GM21619 (cell line): Measurements from ENCODE around the gene GFPT1.
"Not testable (repeated sequence)": the region's sequence is repeated elsewhere in the genome, so short reads cannot be mapped to it uniquely, and the experiment has no call there.

Experiments used
- ATAC-seq: cut with Tn5 transposase; IDR thresholded peaks from one replicate; pipeline ENCODE4 v1.9.1; 2021; ENCODE audit not compliant: unreplicated experiment

Gene GFPT1

DNA sequence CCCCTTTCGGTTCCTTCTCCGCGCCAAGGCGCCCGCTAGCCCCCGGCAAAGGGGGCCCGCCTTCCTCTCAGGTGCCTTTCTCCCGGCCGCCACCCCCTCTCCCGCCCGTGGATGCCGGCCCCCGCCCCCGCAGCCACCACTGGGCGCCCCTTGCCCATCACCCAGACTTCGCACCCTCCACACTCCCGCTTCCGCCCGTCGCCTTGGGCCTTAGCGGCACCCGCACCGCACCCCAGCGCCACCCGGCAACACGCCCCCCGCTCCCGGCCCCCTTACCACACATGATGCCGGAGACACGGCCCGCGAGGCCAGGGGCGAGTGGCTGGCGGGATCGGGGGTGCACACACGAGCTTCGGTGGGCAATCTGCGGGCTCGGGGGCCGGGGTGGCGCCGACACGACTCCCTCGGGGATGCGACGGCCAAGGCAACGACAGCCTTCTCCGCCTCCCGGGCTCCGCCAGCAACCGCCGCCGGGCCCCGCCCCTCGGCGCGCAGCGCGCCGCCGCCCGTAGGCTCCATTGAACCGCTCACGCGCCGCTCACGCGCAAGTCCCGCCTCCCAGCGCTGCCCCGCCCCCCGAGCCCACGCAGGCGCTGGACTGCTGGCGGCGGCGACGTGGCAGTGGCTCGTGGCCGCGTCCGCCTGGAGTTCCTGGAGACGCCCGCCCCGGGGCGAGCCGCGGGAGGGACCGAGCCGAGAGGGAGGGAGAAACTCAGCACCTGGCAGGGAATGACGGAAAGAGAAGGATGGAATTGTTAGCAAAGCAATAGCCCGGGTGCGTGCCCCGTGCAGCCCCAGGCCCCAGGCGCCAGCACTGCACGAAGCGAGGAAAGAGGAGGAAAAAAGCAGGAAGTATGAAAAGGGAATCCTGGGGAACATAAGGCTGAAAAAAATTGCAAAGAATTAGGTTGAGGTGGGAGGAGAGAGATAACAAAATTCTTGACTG is at the start of gene GFPT1:
TSS of gene GFPT1 (minus strand) at position 439 of the 946 bp plus-strand sequence. CDS start at position 283, 156 bp downstream.
- peak; percentile 79 for ATAC-seq

DNA sequence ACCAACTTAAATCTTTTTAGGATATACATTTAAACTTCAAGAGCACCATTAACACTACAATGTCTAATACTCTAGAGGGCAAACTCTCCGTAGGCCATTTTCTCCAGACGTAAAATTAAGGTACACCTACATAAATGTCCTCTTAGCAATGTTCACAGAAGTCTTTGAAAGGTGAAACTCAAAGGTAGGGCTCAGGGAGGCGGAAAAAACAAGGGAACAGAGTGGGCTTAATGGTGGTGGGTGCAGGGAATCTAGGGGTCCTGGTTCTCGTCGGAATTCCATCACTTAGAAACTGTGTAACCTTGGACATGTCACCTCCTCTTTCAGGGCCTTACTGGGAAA is 49.5 kb upstream of the GFPT1 start:
- peak; percentile 2 for ATAC-seq

DNA sequence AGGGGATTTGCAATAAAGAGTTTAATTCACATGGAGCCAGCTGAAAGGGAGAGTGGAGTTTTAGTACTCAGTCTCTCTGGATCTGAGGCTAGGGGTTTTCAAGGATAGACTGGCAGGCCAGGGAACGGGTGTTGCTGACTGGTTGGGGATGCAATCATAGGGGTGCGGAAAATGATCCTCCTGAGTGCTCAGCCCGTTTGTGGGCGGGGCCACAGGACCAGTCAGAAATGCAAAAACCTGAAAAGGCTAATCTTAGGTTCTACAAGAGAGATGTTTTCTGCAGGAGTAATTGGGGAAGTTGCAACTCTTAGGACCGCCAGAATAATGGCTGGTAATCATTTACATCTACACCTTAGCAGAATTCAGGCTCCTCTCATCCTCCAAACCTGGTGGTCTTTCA is 47.7 kb upstream of the GFPT1 start:
- ATAC-seq = no peak

DNA sequence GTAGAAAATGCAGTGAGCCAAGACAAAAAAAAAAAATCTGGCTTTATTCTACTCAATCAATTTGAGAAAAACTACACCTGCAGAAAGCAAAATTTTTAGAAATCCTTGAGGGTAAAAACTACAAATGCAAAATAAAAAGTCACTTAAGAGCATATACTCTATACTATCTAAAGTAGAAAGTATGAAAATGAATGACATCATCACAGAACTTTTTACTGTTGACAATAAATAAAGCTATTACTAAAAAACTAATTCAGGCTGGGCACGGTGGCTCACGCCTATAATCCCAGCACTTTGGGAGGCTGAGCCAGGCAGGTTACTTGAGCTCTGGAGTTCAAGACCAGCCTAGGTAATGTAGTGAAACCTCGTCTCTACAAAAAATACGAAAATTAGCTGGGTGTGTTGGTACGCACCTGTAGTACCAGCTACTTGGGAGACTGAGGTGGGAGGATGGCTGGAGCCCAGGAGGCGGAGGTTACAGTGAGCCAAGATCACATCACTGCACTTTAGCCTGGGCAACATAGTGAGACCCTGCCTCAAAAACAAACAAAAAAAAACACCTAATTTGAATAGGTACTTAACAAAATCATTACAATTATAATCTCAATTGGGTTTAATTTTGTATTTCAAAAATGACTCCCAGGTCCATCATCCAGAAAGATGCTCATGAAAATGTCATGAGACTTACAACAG is 42.6 kb upstream of the GFPT1 start:
- no peak for ATAC-seq

DNA sequence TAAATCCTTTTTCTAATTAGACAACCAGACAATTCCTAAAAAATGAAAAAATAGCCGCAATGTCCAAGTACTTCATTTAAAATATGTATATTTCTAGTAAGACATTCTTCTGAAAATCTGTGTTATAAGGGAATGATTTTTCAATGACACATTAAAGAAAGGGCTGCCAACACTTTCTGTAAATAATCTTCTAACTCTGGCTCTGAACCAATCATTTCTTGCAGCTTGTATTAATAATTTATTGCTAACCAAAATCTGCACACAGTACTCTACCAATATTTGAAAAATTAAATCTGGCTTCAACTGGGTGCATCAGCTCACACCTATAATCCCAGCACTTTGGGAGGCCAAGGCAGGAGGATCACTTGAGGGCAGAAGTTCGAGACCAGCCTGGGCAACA is 42.0 kb upstream of the GFPT1 start:
- ATAC-seq = no peak

DNA sequence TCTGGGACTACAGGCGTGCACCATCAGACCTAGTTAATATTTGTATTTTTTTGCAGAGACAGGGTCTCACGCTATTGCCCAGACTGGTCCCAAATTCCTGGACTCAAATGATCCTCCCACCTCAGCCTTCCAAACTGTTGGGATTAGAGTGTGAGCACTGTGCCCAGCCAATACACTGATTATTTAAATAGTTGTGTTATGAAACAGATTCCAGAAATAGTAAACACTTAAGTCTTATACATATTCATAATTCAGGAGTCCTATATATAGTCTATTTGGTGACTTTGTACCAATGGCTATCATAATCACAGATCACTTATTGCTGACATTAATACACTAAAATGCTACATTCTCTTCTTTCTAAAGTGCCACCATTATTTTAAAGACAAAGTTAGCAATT is 37.4 kb upstream of the GFPT1 start:
- no peak for ATAC-seq

DNA sequence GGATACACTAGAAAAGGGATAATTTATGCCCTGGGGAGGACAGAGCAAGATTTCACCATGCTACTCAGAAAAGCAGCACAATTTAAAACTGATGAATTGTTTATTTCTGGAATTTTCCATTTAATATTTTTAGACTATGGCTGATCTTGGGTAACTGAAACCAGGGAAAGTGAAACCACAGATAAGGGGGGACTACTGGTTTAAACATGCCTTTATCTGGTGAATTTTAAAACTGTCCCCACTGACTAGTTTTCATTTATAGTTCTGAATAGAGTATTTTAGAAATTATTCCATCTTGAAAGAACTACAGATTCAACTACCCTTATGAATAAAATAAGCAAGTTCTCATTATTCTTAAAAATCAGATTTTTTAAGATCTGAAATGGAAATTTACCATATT is 35.2 kb upstream of the GFPT1 start:
- no peak for ATAC-seq

DNA sequence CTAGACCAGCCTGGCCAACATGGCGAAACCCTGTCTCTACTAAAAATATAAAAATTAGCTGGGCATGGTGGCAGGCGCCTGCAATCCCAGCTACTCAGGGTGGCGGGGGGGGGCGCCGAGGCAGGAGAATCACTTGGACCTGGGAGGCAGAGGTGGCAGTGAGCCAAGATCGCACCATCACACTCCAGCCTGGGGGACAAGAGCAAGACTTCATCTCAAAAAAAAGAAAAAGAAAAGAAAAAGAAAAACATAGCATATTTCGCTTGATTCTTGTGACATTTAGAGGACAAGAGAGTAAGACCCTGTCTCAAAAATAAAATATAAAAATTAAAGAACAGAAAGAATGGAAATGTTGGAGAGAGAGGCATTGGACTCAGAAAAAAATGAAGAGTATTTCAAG is 32.1 kb upstream of the GFPT1 start:
- not testable (repeated sequence) for ATAC-seq

DNA sequence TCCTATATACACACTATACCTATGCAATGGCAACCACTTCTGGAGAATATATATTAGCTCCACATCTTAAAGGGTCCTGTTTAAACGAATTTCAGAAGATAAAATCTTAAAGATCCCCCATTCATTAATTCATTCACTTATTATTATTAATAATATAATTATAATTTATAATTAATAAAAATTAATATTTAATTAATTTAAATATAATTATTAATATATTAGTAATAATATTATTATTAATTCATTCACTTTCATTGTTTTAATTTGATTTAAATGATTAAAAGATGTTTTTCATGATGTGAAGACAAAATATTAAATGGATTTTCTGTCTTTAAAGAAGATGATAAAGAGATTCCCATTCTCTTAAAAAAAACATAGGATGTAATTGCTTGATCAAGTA is 29.1 kb upstream of the GFPT1 start:
- no peak for ATAC-seq

DNA sequence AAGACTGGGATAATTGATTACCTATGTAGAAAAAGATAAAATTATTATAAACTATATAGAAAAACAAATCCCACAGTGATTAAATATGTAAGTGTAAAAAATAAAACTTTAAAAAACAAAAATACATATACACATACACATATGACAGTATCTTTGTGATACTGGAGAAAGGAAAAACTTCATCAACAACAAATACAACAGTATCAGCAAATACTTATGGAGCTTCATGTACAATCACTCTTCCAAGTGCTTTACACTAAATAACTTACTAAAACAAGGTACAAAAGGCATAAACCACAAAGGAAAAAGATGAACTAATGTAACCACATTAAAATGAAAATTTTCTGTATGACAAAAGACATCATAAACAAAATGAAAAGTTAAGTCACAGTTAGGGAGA is 24.1 kb upstream of the GFPT1 start:
- no peak for ATAC-seq

DNA sequence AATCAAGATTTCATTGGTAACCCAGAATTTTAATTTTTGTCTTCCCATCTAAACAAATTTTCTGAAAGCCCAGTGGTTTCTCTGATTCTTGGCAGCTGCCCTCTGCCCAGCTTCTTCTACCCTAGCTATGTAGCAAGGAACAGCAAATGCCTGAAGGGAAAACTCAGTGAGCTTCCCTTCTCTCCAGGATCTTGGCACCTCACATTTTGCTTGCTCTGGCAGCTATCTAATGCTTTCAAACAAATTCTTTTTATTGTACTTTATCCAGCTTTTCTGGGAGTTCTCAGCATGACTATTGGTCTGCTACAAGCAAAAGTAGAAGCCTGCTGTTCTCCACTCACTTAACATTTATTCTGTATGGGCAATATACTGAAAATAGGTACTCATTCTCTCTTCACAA is 18.3 kb upstream of the GFPT1 start:
- ATAC-seq = no peak

DNA sequence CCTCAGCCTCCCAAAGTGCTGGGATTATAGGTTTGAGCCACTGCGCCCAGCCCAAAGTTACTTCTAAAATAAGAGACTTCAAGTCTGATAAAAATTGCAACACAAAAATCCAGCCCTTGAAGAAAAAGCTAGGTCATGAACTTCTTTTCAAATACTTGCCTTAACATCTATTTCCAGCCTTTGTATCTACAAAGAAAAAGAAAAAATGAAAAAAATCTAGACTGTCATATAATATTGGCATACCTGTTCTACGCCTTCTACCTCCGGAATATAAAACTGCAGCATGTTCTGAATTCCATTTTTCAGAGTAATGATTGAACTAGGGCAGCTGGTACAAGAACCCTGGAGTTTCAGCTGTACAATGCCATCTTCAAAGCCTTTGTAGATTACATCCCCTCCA is 13.1 kb upstream of the GFPT1 start:
- no peak for ATAC-seq

DNA sequence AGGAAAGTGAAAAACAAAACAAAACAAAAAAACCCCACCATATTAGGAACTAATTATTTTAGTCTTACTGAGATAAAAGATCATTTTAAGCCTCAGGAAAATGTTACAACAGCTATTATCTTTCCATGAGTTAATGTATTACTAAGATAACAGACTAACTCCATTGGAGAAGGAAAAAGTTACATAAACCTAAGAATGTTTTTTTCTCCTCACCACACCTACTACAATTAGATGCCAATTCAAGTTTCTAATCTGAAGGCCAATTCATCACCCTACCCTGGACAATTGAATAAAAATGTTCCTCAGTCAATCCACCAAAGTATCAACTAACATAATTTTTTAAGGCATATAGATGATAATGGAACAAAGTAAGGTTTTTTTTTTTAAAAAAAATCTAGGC is 10.2 kb upstream of the GFPT1 start:
- no peak for ATAC-seq

DNA sequence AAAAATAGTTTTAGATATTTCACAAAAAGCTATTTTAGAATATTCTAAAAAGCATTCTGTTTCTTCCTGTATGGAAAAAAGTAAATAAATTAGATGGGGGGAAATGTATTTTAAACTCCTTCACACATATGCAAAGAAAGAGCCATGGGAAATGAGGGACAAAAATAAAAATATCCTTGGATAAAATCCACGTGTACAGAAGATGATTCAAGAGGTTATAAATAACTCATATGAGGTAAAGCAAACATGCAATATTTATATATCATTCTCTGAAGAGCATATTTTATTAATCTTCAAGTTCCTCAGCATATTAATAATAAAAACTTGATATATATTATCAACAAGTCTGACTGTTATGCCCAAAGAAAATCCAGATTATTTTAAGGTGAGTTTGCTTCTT is 8.8 kb upstream of the GFPT1 start:
- ATAC-seq = no peak

DNA sequence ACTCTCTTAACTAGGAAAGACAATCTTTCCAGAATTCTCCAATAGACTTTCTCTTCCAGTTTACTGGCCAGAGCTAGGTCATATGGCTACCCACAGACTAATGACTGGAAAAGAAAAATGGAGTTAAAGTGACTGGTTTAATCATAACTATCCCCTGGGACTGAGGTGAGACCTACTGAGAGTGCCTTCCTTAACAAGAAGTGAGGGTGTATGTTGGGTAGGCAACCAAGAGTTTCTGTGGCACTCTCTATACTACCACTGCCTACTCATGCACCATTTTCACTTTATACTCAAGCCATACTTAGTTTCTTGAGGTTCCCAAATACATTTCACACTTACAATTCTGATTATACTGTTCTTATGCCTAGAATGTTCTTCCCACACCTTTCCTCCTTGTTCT is 6.9 kb upstream of the GFPT1 start:
- no peak for ATAC-seq

DNA sequence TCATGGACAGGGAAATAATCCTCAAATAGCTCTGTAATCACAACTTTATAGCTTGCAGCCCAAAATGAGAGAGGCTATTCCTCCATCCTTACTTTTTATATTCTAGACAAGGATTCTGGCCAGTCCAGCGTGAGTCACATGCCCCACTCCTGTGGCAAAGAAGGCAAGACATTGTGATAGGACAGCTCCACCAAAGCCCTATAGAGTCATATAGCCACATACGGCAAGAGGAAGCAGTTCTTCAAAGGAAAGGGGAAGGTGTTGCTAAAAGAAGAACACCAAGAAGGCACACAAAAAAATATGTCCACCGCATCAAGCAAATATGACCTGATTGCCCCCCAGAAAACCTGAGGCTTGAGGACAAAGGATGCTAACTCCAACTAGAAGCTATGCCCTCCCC is 3.4 kb upstream of the GFPT1 start:
- no peak for ATAC-seq

DNA sequence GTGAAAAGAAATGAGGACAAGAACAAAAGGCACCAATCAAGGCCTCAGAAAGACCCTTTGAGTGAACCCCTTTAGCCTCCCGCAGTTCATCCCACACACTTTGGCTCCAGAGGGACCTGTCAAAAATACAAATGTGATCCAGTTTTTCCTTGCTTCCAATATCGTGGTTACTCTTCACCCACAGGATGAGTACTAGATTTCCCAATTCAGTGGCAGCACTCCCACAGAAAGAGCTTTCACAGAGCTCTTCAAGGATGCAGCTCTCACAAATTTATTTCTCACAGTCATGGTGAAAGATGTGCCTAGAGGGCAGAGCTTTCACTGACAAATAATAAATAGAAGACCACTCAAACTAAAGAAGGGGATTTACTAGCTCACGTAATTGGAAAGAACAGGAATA is 3.0 kb upstream of the GFPT1 start:
- ATAC-seq = no peak

DNA sequence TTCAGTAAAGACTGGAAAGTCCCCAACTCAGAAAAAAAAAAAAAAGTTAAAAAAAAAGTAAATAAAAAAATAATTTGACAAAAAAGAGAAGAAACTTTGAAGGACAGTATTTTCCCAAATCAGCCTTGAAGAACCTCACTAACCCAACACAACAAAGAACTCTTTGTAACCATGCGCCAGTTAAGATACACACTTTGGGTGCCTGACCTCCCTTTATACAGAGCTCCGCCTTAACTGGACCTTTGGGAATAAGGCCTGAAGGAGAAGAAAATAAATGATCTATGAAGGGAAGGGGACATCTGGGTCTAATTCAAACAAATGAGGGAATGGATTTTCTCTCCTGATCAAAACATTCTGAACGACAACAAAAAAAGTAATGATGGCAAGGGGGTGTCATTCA is 2.2 kb upstream of the GFPT1 start:
- no peak for ATAC-seq

DNA sequence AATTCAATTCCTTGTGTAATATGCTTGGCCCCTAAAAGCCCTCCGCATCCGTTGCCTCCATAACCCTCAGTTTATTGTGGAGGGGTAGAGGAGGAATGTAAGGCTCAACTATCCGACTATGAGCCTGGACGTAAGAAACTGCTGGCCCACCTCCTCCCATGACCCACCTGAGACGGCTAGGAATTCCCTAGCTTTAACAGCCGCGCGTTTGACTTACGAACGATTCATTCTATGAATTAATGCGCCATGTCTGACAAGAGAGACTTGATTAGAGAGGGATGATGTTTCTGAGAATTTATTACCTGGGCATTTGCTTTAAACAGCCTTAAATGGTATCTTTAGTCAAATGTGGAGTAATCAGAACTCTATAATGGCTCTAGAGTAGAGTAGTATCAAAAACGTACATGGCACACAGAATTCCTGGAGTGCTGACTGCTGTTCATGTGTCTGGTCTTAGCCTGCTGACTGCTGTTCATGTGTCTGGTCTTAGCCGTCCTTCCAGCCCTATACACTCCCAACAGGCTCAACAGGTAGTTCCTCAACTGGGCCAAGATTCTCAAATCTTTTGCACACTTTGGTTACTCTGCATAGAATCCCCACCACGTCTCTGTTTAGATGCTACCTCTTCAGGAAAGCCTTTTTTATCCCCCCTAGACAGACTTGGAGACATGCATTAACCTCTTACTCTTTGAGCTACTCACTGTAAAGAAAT is 899 bp upstream of the GFPT1 start:
- no peak for ATAC-seq

DNA sequence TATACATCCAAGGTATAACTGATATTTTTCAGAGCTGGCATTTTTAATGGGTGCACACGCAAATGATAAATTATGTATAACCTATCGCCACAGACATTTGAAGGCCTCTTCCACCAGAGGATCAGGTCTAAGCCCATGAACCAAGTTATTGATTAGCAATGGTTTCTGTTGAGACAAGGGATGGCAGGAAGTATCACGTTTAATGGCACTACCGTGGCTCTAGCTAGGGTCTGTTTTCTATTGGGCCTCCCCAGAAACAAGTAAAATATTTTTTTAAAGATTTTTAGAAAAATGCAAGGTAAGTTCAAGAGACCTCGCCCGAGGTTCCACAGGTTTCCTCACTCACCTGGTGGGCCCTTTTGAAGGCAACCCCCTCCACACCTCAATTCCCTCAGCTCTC is 667 bp downstream of the GFPT1 start:
- ATAC-seq = peak; percentile 17

DNA sequence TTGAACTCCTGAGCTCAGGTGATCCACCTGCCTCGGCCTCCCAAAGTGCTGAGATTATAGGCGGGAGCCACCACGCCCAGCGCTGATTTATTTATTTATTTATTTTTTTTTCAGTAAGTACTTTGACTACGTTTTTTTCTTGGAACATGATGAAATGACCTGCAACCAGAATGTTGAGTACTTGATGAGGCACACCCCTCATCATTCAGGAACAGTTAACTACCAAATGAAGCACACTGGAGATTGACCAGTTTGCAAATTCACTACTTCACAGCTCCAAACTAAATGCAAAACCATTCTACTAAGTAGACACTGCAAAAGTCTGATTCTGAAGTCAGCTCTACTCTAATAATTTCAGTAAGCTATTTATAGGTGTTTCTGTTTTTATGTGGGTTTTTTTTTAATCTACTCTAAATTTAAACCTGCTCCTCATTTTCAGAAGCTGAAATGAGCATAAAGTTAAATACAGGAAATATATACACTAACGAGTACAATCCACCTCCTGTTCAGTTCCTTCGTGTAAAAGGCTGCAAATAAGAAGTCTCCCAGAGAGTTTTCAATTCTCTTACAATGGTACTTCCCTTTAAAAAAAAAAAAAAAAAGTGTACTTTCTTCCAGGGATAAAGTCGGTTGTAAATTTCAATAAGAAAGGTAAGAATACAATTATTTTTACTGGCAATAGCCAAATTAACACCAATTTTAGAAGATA is 1.4 kb downstream of the GFPT1 start:
- no peak for ATAC-seq
